ENCODE measurements around the gene GLI2. TPM values are rescaled to one million over a fixed set of nuclear protein-coding genes. Genes with fewer than 3 reads are reported as not detected.

Gene GLI2
- total and polyA plus RNA-seq, 2 of the 8 experiments (the other 6 are each of a cell fraction or from before 2014, with no cell fraction given), result 18.4 to 46.9 TPM

GRCh38 chr2:120734930-120735651 lies 577 bp upstream of the GLI2 start:
- Histone ChIP-seq H2BK12ac (ENCODE audit: low read depth, low read length) (no peak overlapping the region; the same call in 1 of the 2 replicates), H3K79me1 (ENCODE audit: low read depth, low read length) (peaks cover 2% of the 10 kb centered on the region; the same call in 1 of the 2 replicates), H3K4ac (replicated peaks; ENCODE audit: insufficient read length, low read depth, low read length) (no peak overlapping the region), H3K23ac (ENCODE audit: insufficient read length) (no peak overlapping the region), H2BK20ac (ENCODE audit: low read length) (no peak overlapping the region; the same call in 1 of the 2 replicates), H2BK120ac (replicated peaks; ENCODE audit: low read depth, low read length) (no peak overlapping the region), H2AFZ (ENCODE audit: low read length) (no peak overlapping the region), H4K20me1 (replicated peaks in 1 of 2; ENCODE audit: control insufficient read depth in 1 of 2, insufficient read depth in 2 of 2, low read length in 2 of 2) (no peaks in the 10 kb centered on the region), H3K4me1 (replicated peaks in 1 of 4; ENCODE audit: control insufficient read depth in 3 of 4, insufficient read depth in 4 of 4, low read length in 3 of 4) (peaks cover 12 to 23% (median 16%) of the 10 kb centered on the region in 4 experiments), H3K9ac (replicated peaks in 1 of 4; ENCODE audit: extremely low read depth in 1 of 4, low read depth in 3 of 4, low read length in 3 of 4) (peak overlapping the region in 3 of 4 experiments; percentile 25 to 48 (median 31); a peak in 3 of 7 replicates), H4K91ac (replicated peaks; ENCODE audit: insufficient read length, low read length) (peak overlapping the region; percentile 88), H3K23me2 (ENCODE audit: low read depth, low read length) (peaks cover 30% of the 10 kb centered on the region), H3K4me3 (ENCODE audit: extremely low read depth in 1 of 4, insufficient read depth in 2 of 4, low read depth in 3 of 4, low read length in 4 of 4) (peak overlapping the region; percentile 80 to 91 (median 89)), H3K27me3 (replicated peaks in 1 of 4; ENCODE audit: control insufficient read depth in 3 of 4, extremely low read depth in 1 of 4, insufficient read depth in 3 of 4, low read length in 3 of 4) (no peaks in the 10 kb centered on the region; a peak in 1 of 7 replicates), H2BK5ac (ENCODE audit: low read depth, low read length) (peak overlapping the region; percentile 71; the same call in 1 of the 2 replicates), H3K36me3 (ENCODE audit: control insufficient read depth in 2 of 4, insufficient read depth in 4 of 4, low read length in 3 of 4) (no peaks in the 10 kb centered on the region; a peak in 1 of 8 replicates), H4K8ac (ENCODE audit: extremely low read depth, insufficient read depth, low read length) (peak overlapping the region; percentile 90), H3K18ac (ENCODE audit: extremely low read depth, low read length) (peak overlapping the region; percentile 60), H3K14ac (ENCODE audit: insufficient read length) (no peak overlapping the region), H2BK15ac (ENCODE audit: low read length) (no peak overlapping the region), H4K5ac (ENCODE audit: insufficient read length, low read depth, low read length) (peak overlapping the region; percentile 33), H3K56ac (replicated peaks; ENCODE audit: insufficient read length, low read depth, low read length) (no peak overlapping the region), H3K27ac (ENCODE audit: low read depth, low read length) (no peak overlapping the region), H3K4me2 (ENCODE audit: insufficient read depth in 1 of 2, low read depth in 2 of 2, low read length in 2 of 2) (peak overlapping the region; percentile 91 to 99), H3K9me3 (ENCODE audit: insufficient read depth in 2 of 2, low read depth in 1 of 2, low read length in 1 of 2) (no peaks in the 10 kb centered on the region), H2AK5ac (ENCODE audit: low read depth, low read length) (no peak overlapping the region), H3K79me2 (ENCODE audit: control insufficient read depth in 1 of 2, insufficient read depth in 2 of 2, low read length in 2 of 2) (peaks cover 0 to 33% of the 10 kb centered on the region in 2 experiments; a peak in 2 of 4 replicates)
- peak in 1 of 2 experiments; percentile 54 for DNase-seq (ENCODE audit: low read depth in 1 of 2, low spot score in 2 of 2)
- 11% methylated on average over 17 of the region's 40 CpGs; no CpG with 5 or more reads in 1 of the 2 experiments for WGBS, 2 experiments (ENCODE audit: extremely low coverage in 1 of 2, insufficient coverage in 1 of 2, insufficient read length in 1 of 2, insufficient replicate concordance in 2 of 2, low coverage in 1 of 2, low lambda C conversion rate in 2 of 2, missing lambda C conversion rate in 1 of 2)
- peak; percentile 69 for TF ChIP-seq MAX (IDR thresholded peaks at IDR 0.05)
- TF ChIP-seq TEAD4 (IDR thresholded peaks at IDR 0.05; ENCODE audit: low read depth, low read length), result no peak
- peak; percentile 23 for TF ChIP-seq EZH2 (IDR thresholded peaks at IDR 0.05; ENCODE audit: low read depth, low read length, severe bottlenecking)
- TF ChIP-seq POLR2AphosphoS5 (IDR thresholded peaks at IDR 0.05; ENCODE audit: low read depth, low read length), result no peak
- TF ChIP-seq CEBPB (IDR thresholded peaks at IDR 0.05; ENCODE audit: low read depth, low read length), result no peak
- TF ChIP-seq CHD1 (IDR thresholded peaks at IDR 0.05; ENCODE audit: low read depth, low read length), result no peak
- TF ChIP-seq E2F6 (IDR thresholded peaks at IDR 0.05), result peak; percentile 86
- TF ChIP-seq EGR1 (IDR thresholded peaks at IDR 0.05; ENCODE audit: borderline replicate concordance, low read depth, low read length), result no peak
- no peak for TF ChIP-seq TBP (IDR thresholded peaks at IDR 0.05; ENCODE audit: low read depth, low read length)
- TF ChIP-seq KDM1A (IDR thresholded peaks at IDR 0.05; ENCODE audit: borderline replicate concordance, low read length), result no peak
- no peak for TF ChIP-seq SIX5 (IDR thresholded peaks at IDR 0.05; ENCODE audit: low read depth, low read length)
- CTCF ChIA-PET (ENCODE audit: partially characterized antibody), result interaction anchor here (0.5 to 4.4 kb wide), 19 partner anchors 16 to 340 kb away, joined by 3 to 20 read pairs (median 3); no protein-coding TSS in a partner anchor
- POLR2A ChIA-PET (ENCODE audit: partially characterized antibody), result interaction anchor here (0.7 to 1.3 kb wide), 8 partner anchors 14 to 340 kb away, joined by 3 to 4 read pairs (median 3); no protein-coding TSS in a partner anchor
- no peak for FAIRE-seq

All from H1 (cell line).